ENCODE data around the gene ZDHHC11.
"Not testable (repeated sequence)": the region's sequence is repeated elsewhere in the genome, so short reads cannot be mapped to it uniquely, and the experiment has no call there.

ZDHHC11 gene

DNA sequence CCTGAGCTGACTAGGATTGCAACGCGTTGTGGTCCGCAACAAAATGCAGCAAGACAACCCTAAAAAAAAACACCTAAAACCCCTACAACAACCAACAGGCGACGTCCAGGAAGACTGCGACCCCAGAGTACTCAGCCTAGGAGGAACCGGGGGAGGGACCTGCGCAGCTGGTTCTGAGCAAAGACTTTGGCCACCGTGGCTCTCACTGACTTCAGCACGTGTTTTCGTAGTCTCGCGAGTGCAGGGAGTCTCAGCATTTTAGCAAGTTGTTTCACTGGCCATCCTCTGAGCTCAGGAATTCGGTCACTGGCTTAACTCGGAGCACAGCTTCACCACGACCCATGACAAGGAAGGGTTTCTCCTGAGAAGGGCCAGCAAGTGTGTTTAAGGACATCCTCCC is 8.6 kb upstream of the ZDHHC11 start:
- no peak for DNase-seq (ENCODE audit: low spot score)

DNA sequence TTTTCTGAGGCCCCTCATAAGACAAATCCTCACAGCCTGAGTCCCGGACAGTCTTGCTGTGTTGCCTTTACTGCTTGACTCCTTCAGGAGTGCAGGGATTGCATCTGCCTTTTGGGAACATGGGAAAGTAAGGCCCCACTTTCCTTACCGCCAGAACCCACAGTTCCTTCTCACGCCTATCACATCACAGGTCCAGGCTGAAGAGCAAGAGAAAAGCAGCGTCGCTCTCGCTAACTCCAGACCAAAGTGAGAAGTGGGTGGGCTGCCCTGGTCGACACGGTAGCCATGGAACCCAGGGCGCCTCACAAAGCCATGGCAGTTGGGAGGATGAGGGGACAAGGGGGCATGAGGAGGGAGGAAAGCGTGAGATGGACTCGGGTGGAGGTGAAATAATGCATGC is 7.9 kb upstream of the ZDHHC11 start:
- no peak for DNase-seq (ENCODE audit: low spot score)

DNA sequence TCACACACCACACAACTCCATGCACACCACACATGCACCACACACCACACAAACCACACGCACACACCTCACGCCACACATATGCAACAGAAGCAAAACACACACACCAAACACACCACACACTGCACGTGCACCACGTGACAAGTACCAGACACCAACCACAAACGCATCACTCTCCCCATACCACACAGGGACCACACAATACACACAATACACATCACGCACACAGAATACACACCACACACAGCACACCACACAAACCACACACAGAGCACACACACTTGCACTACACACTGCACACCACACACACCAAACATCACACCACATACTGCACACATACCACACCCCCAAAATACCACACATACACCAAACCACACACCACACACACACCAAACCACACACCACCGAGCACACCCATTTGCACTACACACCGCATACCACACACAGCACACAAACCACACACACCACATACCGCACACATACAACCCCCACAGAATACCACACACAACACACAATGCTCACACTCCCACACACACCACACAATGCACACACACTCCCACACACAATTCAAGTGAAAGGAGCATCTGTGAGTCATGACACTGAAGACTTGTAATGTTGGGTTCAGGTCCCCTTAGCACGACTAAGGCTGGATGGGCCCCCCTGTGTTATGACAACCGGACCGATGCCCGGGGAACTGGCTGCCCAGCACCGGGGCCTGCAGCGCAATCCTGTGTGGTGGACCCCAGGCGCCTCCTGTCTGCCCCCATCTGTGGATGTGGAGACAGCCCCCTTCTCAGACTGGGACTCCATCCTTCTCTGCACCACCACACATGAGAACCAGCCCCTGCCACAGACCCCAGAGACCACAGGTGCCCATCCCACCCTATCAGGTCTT is 6.0 kb upstream of the ZDHHC11 start:
- DNase-seq (ENCODE audit: low spot score) = no peak

DNA sequence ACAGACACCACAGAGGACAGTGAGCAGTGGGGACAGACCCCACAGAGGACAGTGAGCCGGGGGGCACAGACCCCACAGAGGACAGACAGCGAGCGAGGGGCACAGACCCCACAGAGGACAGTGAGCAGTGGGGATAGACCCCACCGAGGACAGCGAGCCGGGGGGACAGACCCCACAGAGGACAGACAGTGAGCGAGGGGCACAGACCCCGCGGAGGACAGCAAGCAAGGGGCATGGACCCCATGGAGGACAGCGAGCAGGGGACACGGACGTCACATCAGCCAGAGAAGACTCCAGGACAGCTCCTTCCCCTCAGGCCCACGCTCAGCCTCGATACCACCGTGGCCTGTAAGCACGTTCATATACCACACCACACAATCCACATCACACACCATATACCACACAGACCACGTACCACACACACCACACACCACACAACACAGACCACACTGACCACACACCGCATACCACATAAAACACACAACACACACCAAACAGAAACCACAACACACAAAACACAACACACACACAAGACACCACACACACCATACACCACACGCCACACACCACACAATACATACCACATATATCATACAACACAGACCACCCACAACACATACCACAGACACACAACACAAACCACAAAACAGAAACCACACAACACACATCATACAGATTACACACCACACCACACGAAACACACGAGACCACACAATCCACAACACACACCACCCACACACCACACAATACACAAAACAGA is 5.2 kb upstream of the ZDHHC11 start:
- peak; percentile 53 for DNase-seq (ENCODE audit: low spot score)

DNA sequence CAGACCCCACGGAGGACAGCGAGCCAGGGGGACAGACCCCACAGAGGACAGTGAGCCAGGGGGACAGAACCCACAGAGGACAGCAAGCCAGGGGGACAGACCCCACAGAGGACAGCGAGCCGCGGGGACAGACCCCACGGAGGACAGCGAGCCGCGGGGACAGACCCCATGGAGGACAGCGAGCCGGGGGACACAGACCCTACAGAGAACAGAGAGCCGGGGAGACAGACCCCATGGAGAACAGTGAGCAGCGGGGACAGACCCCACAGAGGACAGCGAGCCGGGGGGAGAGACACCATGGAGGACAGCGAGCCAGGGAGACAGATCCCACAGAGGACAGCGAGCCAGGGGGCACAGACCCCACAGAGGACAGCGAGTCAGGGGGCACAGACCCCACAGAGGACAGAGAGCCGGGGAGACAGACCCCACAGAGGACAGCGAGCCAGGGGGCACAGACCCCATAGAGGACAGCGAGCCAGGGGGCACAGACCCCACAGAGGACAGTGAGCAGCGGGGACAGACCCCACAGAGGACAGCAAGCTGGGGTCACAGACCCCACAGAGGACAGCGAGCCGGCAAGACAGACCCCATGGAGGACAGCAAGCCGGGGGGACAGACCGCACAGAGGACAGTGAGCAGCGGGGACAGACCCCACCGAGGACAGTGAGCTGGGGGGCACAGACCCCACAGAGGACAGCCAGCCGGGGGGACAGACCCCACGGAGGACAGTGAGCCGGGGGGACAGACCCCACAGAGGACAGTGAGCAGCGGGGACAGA is 4.4 kb upstream of the ZDHHC11 start:
- no peak for DNase-seq (ENCODE audit: low spot score)

DNA sequence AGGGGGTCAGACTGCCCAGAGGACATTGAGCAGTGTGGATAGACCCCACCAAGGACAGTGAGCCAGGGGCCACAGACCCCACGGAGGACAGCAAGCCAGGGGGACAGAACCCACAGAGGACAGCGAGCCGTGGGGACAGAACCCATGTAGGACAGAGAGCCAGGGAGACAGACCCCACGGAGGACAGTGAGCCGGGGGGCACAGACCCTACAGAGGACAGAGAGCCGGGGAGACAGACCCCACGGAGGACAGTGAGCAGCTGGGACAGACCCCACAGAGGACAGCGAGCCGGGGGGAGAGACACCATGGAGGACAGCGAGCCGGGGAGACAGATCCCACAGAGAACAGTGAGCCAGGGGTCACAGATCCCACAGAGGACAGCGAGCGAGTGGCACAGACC is 3.4 kb upstream of the ZDHHC11 start:
- DNase-seq (ENCODE audit: low spot score) = no peak

DNA sequence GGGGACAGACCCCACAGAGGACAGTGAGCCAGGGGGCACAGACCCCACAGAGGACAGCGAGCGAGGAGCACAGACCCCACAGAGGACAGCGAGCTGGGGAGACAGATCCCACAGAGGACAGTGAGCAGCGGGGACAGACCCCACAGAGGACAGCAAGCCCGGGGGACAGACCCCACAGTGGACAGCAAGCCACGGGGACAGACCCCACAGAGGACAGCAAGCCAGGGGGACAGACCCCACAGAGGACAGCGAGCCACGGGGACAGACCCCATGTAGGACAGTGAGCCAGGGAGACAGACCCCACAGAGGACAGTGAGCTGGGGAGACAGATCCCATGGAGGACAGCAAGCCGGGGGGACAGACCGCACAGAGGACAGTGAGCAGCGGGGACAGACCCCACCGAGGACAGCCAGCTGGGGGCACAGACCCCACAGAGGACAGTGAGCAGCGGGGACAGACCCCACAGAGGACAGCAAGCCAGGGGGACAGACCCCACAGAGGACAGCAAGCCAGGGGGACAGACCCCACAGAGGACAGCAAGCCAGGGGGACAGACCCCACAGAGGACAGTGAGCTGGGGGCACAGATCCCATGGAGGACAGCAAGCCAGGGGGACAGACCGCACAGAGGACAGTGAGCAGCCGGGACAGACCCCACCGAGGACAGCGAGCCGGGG is 2.8 kb upstream of the ZDHHC11 start:
- not testable (repeated sequence) for DNase-seq (ENCODE audit: low spot score)

DNA sequence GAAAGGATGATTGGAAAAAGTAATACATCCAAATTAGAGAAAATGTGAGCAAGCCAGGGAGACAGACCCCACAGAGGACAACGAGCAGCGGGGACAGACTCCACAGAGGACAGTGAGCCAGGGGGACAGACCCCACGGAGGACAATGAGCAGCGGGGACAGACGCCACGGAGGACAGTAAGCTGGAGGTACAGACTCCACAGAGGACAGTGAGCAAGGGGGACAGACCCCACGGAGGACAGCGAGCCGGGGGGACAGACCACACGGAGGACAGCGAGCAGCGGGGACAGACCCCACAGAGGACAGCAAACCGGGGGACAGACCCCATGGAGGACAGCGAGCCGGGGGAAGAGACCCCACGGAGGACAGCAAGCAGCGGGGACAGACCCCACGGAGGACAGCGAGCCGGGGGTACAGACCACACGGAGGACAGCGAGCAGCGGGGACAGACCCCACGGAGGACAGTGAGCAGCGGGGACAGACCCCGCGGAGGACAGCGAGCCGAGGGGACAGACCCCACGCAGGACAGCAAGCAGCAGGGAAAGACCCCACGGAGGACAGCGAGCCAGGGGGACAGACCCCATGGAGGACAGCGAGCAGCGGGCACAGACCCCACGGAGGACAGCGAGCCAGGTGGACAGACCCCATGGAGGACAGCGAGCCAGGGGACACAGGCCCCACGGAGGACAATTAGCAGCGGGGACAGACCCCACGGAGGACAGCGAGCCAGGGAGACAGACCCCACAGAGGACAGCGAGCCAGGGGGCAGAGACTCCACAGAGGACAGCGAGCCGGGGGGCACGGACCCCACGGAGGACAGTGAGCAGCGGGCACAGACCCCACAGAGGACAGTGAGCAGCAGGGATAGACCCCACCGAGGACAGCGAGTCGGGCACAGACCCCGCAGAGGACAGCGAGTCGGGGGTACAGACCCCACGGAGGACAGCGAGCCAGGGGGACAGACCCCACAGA is 1.9 kb upstream of the ZDHHC11 start:
- no peak for DNase-seq (ENCODE audit: low spot score)

DNA sequence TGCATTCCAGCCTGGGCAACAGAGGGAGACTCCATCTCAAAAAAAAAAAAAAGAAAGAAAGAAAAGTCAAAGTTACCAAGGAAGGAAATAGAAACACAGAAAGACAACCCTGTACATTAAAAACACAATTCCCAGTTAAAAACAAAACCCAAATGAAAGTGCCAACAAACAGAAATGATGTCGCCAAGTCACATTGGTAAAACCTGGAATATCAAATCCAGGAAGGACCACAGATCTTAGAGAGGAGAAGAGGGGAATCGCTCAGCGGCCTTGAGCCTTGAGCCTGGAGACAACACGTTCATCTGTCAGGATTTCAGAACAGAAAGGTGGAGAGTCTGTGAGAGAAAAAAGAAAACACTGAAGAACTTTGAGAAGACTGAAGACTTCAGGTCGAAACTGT is 1.2 kb upstream of the ZDHHC11 start:
- DNase-seq (ENCODE audit: low spot score) = no peak

DNA sequence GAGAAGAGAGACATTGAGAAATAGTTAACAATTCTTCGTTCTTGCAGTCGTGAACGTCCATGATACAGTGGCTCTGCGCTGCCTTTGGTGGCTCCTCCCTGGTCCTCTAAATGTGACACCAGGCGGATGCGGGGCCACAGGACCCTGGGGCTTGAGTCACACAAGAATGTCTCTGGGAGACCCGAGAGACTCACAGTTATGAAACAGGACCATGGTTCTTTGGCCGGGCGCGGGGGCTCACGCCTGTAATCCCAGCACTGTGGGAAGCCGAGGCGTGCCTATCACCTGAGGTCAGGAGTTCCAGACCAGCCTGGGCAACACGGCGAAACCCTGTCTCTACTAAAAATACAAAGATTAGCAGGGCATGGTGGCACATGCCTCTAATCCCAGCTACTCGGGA is 767 bp upstream of the ZDHHC11 start:
- no peak for DNase-seq (ENCODE audit: low spot score)

DNA sequence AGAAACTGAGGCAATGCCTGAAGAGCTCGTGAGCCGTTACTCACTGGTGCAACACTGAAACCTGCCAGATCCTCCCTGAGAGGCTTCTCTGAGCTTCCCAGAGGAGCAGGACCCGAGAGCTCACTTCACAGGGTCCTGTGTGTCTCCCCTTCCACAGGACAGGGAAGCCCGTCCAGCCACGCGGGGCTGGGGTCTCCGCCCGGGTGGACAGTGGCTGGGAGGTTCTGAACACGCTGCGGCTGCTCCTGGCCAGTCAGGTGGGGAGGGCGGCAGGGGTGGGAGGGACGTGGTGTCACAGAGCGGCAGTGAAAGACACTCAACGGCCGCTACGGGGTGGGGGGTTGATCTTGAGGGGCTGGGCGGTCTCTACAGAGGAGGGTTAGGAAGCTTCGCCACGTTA is 290 bp upstream of the ZDHHC11 start:
- no peak for DNase-seq (ENCODE audit: low spot score)

DNA sequence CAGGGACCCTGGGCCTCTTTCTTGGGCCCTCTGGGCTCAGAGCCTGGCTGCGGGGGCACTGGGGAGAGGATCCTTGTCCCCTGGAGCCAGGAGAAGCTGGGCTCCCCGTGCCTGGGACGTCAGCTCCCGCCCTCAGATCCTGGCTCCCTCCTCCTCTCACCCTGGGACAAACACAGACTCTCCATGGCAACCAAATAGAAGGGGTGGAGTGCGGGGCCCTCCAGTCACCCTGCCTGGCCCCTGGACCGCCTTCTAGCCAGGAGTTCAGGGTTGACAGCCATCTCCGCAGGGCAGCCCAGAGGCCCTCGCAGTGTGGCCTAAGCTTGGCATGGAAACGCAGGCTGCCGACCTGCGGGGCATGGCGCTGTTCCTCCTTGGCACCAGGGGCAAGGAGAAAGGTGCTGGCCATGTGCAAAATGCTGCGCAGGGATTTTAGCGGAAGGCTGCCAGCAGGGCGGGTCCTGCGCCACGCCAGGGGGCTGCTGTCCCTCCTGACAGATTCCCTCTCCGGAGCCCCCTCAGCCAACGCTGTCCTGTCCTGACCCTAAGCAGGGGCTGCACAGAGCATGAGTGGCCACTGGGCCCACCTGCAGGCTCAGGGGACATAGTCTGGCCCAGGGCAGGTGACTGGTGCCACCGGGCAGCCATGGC is 1.0 kb downstream of the ZDHHC11 start:
- DNase-seq (ENCODE audit: low spot score) = no peak

DNA sequence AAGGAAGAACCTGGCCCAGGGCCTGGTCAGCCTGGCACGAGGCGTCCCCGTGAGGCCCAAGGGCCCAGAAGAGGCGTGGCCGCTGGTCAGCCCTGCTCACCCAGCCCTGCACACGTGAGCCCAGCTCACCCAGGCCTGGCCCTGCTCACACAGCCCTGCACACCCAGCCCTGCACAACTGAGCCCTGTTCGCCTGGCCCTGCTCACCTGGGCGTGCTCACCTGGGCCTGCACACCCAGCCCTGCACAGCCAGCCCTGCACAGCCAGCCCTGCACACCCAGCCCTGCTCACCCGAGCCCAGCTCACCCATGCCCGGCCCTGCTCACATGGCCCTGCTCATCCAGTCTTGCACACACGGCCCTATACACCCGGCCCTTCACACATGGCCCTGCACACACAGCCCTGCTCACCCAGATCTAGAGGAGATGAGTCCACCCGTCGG is 2.1 kb downstream of the ZDHHC11 start:
- DNase-seq (ENCODE audit: low spot score) = no peak

DNA sequence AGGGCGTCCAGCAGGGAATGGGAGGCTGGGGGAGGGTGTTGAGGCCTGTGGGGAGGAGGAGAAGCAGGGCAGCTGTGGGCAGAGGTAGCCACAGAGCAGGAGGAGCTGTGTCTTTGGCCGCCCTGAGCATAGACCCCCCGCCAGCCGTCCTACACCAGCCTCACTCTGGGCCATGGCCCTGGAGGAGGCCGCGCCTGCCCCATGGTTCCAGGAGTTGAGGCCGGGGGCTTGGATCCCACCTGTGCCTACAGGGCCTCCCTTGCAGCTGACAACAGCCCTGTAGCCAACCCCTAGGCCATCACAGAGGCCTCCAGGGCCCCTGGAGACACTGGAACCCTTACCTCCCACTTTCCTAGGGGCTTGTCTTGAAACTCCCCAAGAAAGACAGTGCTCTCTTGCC is 3.0 kb downstream of the ZDHHC11 start:
- DNase-seq (ENCODE audit: low spot score) = not testable (repeated sequence)

DNA sequence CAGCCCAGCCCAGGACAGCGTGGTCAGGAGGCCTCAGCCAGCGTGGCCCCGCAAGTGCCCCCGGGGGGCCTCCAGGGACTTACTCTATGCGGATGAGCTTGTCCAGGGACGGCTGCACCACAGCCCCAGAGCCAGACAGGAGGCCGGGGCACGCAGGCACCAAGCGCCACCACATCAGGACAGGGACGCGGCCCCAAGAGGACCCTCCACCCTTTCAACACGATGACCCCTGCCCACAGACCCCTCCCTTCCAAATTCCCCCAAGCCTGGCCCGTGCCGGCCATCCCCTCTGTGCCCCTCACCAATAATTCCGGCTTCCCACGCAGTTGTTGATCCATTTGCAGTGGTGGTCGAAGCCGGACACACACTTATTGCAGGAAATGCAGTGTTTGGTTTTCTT is 3.6 kb downstream of the ZDHHC11 start:
- DNase-seq (ENCODE audit: low spot score) = not testable (repeated sequence)

DNA sequence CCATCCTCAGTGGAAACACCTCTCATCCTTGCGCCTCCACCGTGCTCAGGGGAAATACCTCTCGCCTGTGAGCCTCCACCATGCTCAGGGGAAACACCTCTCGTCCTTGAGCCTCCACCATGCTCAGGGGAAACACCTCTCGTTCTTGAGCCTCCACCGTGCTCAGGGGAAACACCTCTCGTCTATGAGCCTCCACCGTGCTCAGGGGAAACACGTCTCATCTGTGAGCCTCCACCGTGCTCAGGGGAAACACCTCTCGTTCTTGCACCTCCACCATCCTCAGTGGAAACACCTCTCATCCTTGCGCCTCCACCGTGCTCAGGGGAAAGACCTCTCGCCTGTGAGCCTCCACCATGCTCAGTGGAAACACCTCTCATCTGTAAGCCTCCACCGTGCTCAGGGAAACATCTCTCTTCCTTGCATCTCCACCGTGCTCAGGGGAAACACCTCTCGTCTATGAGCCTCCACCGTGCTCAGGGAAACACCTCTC is 4.1 kb downstream of the ZDHHC11 start:
- DNase-seq (ENCODE audit: low spot score) = not testable (repeated sequence)

DNA sequence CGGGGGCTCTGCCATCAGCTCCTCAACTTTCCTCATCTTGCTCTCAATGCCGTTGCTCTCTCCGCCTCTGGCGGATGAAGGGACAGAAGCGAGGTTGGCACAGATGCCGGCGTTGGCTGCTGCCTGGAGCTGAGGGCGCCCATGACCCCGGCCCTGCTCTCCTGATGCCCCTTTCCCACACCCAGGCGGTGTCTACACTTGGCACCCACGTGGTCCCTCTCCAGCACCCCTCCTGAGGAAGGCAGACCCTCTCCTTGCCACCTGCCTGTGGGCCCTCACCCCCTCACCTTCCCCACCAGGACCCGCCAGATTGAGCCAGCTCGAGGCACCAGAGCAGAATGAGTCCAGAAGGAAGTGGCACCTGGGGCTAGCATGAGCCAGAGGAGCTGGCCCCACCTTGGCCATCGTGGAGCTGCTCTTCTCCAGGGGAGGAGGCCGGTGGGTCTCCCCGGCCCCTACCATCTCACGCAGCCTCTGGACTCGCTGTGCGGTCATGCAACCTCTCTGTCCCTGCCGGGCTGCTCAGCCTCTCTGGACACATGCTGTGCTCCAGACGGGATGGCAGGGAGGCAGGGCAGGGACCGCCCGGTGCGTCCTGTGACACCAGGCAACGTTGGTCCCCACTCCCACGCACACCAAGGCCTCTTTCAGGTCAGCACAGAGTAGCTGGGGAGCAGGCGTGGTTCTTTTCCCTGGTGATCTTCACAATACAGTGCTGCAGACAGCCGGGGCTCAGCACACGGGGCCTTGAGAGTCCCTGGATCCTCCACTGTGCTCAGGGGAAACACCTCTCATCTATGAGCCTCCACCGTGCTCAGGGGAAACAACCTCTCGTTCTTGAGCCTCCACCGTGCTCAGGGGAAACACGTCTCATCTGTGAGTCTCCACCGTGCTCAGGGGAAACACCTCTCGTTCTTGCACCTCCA is 4.8 kb downstream of the ZDHHC11 start:
- DNase-seq (ENCODE audit: low spot score) = not testable (repeated sequence)

DNA sequence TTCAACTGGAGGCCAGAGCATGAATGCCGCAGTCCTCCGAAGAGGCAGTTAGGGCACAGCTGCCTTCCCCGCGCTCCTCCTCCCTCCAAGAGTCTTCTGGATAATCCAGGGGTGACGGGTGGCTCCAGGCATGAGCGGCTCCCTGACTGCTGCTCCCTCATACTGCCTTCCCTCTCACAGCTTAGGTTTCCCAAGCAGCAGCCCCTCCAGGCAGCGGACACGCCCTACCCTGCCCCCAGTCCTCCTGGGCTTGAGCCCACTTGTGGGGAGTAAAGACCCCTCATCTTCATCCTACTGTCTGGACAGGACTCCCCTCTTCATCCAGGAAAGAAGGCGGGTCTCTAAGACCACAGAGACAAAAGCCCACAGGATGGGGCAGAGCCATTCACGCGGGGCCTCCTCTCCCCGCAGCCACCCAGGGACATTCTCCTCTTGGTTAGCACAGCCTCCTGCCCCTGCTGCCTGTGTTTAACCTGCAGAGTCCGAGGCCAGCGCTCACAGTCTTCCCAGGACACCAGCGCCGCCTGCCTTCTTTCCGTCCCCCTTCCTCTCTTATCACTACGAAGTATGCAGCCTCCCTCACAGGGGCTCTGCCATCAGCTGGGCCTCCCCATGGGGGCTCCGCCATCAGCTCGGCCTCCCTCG is 5.6 kb downstream of the ZDHHC11 start:
- DNase-seq (ENCODE audit: low spot score) = not testable (repeated sequence)
